Measurements from ENCODE around the gene KCTD21.
A peak's percentile ranks its signal among the peaks of the same experiment; 100 is the strongest.
"Not testable (repeated sequence)": the region's sequence is repeated elsewhere in the genome, so short reads cannot be mapped to it uniquely, and the experiment has no call there.

KCTD21 gene

DNA sequence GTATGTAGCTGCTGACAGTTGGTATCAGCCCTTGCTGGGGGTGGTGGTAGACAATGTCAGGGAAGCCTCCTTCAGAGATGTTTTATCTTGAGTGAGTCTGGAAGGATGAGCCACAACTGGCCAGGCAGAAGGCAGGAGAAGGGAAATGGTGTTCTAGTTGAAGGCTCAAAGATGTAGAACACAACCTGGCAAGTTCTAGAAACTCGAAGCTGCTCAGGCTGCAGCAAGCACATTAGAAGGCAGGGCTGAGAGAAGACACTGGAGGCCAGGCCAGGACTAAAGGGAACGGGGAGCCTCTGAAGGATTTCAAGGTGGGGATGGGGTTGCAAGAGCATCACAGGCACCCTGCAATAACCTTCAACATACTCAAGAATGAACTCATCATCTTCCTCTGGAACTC is 40.7 kb upstream of the KCTD21 start:
- Histone ChIP-seq H3K27me3 (ENCODE audit: insufficient read depth, insufficient read length) (no peaks in the 10 kb centered on the region), H3K9me3 (ENCODE audit: insufficient read depth, low read length) (no peaks in the 10 kb centered on the region), H3K4me3 (ENCODE audit: insufficient read length, low read depth) (no peak overlapping the region), H3K36me3 (ENCODE audit: insufficient read depth, insufficient read length, low read length) (peaks cover 18% of the 10 kb centered on the region), H3K9ac (ENCODE audit: insufficient read length, low read depth) (no peak overlapping the region), H3K4me1 (ENCODE audit: insufficient read depth, insufficient read length) (no peaks in the 10 kb centered on the region)
- no peak for DNase-seq (ENCODE audit: low read depth, low spot score)
- TF ChIP-seq ZNF274 (IDR thresholded peaks at IDR 0.05; ENCODE audit: low read depth, low read length): no peak
- TF ChIP-seq SUZ12 (IDR thresholded peaks at IDR 0.05; ENCODE audit: extremely low read depth, insufficient read depth, insufficient read length): no peak
- TF ChIP-seq YY1 (IDR thresholded peaks at IDR 0.05; ENCODE audit: insufficient read depth, insufficient read length): no peak

DNA sequence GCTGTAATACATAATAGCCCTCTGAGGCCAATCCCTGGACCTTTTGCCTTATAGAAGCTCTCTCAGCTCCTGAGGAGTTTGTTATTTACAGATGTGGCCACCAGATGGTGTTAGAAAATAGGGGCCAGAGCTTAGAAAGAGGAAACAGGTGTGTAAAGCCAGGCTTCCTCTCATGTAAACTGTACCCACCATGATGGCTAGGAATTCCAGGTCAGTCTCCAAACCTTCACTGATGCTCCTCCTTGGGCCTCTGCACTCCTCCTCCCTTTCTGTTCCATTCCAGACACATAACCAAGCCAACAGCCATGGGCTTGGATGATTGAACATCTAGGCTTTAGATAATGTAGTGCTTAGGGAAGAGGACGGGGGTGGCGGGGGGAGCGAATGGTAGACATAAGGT is 40.0 kb upstream of the KCTD21 start:
- H3K27me3 ChIP-seq (ENCODE audit: insufficient read depth, insufficient read length): no peaks in the 10 kb centered on the region
- DNase-seq (ENCODE audit: low read depth, low spot score): peak; percentile 27
- peaks cover 18% of the 10 kb centered on the region for H3K36me3 ChIP-seq (ENCODE audit: insufficient read depth, insufficient read length, low read length)
- no peak for TF ChIP-seq ZNF274 (IDR thresholded peaks at IDR 0.05; ENCODE audit: low read depth, low read length)
- TF ChIP-seq YY1 (IDR thresholded peaks at IDR 0.05; ENCODE audit: insufficient read depth, insufficient read length): no peak
- TF ChIP-seq SUZ12 (IDR thresholded peaks at IDR 0.05; ENCODE audit: extremely low read depth, insufficient read depth, insufficient read length): no peak
- no peak overlapping the region for H3K9ac ChIP-seq (ENCODE audit: insufficient read length, low read depth)
- no peaks in the 10 kb centered on the region for H3K4me1 ChIP-seq (ENCODE audit: insufficient read depth, insufficient read length)
- no peaks in the 10 kb centered on the region for H3K9me3 ChIP-seq (ENCODE audit: insufficient read depth, low read length)
- H3K4me3 ChIP-seq (ENCODE audit: insufficient read length, low read depth): no peak overlapping the region

DNA sequence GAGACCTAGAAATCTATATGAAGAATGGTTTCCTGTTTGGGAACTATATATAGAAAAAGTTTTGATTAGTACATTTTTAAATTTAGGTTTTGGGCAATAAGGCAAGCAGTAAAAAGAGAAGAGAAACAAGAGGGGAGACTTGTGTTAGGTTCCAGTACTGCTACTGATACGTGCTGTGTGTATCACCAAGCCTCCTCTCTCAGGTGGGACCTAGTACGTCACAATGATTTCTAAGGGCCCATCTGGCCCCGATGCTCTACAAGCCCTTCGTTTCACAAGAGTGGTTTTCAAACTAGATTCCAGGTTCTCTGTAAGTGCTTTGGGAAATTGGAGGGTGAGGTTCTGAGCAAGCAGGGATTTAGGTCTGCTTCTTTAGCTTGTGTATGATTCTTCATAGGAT is 39.5 kb upstream of the KCTD21 start:
- Histone ChIP-seq H3K9ac (ENCODE audit: insufficient read length, low read depth) (no peak overlapping the region), H3K4me3 (ENCODE audit: insufficient read length, low read depth) (no peak overlapping the region), H3K36me3 (ENCODE audit: insufficient read depth, insufficient read length, low read length) (peaks cover 23% of the 10 kb centered on the region), H3K4me1 (ENCODE audit: insufficient read depth, insufficient read length) (no peaks in the 10 kb centered on the region), H3K27me3 (ENCODE audit: insufficient read depth, insufficient read length) (no peaks in the 10 kb centered on the region), H3K9me3 (ENCODE audit: insufficient read depth, low read length) (no peaks in the 10 kb centered on the region)
- no peak for DNase-seq (ENCODE audit: low read depth, low spot score)
- TF ChIP-seq SUZ12 (IDR thresholded peaks at IDR 0.05; ENCODE audit: extremely low read depth, insufficient read depth, insufficient read length): no peak
- no peak for TF ChIP-seq YY1 (IDR thresholded peaks at IDR 0.05; ENCODE audit: insufficient read depth, insufficient read length)
- no peak for TF ChIP-seq ZNF274 (IDR thresholded peaks at IDR 0.05; ENCODE audit: low read depth, low read length)

DNA sequence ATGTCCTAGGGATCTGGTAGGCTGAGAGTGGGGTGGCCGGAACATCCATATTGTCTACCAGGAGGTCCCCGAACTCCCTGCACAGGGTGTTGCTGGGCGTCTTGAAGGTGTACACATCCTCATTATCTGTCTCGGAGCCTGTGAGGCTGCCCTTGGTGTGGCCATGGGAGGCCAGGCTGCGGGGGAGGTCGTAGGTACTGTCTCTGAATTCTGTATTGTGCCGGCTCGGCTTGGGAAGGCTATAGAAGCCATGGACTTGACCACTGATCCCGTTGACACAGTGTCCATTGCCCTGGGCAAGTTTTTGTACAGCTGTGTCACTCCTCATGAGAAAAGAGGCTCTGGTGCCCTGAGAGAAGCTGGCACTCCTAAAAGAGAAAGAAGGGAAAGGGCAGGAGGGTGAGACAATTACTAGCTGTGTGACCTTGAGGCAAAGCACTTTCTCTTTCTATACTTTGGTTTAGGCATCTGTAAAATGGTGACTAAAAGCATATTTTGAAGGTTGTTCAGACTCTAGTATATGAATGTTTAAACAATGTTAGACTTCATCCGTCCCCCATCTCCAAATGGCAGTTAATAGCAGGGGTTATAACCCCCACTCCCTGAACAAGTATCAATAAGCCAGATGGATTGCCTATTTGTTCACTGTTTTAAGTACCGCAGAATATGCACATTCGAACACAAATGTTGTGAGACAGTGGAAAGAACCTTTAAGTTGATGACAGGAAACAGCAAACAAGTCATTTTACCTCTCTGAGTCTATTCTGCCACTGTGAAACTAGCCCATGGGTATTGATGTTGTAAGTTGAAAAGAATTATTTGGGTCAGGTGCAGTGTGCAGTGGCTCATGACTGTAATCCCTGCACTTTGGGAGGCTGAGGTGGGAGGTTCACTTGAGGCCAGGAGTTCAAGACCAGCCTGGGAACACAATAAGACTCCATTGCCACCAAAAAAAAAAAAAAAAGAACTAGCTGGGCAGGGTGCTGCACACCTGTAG is 38.6 kb upstream of the KCTD21 start:
- Histone ChIP-seq H3K9ac (ENCODE audit: insufficient read length, low read depth) (no peak overlapping the region), H3K9me3 (ENCODE audit: insufficient read depth, low read length) (no peaks in the 10 kb centered on the region), H3K27me3 (ENCODE audit: insufficient read depth, insufficient read length) (no peaks in the 10 kb centered on the region), H3K4me3 (ENCODE audit: insufficient read length, low read depth) (no peak overlapping the region), H3K4me1 (ENCODE audit: insufficient read depth, insufficient read length) (no peaks in the 10 kb centered on the region), H3K36me3 (ENCODE audit: insufficient read depth, insufficient read length, low read length) (peaks cover 28% of the 10 kb centered on the region)
- no peak for DNase-seq (ENCODE audit: low read depth, low spot score)
- no peak for TF ChIP-seq YY1 (IDR thresholded peaks at IDR 0.05; ENCODE audit: insufficient read depth, insufficient read length)
- no peak for TF ChIP-seq ZNF274 (IDR thresholded peaks at IDR 0.05; ENCODE audit: low read depth, low read length)
- TF ChIP-seq SUZ12 (IDR thresholded peaks at IDR 0.05; ENCODE audit: extremely low read depth, insufficient read depth, insufficient read length): no peak

DNA sequence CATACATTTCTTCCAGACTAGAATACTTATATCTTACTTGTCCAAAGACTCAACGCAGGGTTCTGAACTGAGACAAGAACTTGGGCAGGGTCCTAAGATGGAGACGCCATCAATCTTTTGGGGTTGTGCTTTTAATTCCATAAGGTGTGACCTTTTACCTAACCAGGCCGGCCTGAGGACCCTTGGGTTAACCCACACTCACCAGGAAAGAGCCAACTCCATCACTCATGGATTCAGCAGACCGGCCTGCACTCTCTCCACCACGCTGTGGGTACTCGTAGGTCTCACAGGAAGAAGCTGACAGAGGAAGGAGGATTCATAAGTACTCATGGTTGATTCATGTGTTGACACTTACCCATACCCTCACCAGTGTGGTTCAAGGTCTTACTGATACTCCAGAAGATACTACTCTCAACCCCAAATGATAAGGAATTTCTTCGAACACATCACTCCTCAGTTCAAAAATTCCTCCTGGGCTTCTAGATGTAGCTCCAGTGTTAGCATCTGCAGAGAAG is 36.5 kb upstream of the KCTD21 start:
- H3K4me1 ChIP-seq (ENCODE audit: insufficient read depth, insufficient read length): no peaks in the 10 kb centered on the region
- H3K9ac ChIP-seq (ENCODE audit: insufficient read length, low read depth): no peak overlapping the region
- H3K9me3 ChIP-seq (ENCODE audit: insufficient read depth, low read length): no peaks in the 10 kb centered on the region
- no peak for DNase-seq (ENCODE audit: low read depth, low spot score)
- no peaks in the 10 kb centered on the region for H3K27me3 ChIP-seq (ENCODE audit: insufficient read depth, insufficient read length)
- no peak for TF ChIP-seq YY1 (IDR thresholded peaks at IDR 0.05; ENCODE audit: insufficient read depth, insufficient read length)
- TF ChIP-seq SUZ12 (IDR thresholded peaks at IDR 0.05; ENCODE audit: extremely low read depth, insufficient read depth, insufficient read length): no peak
- TF ChIP-seq ZNF274 (IDR thresholded peaks at IDR 0.05; ENCODE audit: low read depth, low read length): no peak
- peaks cover 45% of the 10 kb centered on the region for H3K36me3 ChIP-seq (ENCODE audit: insufficient read depth, insufficient read length, low read length)
- no peak overlapping the region for H3K4me3 ChIP-seq (ENCODE audit: insufficient read length, low read depth)

DNA sequence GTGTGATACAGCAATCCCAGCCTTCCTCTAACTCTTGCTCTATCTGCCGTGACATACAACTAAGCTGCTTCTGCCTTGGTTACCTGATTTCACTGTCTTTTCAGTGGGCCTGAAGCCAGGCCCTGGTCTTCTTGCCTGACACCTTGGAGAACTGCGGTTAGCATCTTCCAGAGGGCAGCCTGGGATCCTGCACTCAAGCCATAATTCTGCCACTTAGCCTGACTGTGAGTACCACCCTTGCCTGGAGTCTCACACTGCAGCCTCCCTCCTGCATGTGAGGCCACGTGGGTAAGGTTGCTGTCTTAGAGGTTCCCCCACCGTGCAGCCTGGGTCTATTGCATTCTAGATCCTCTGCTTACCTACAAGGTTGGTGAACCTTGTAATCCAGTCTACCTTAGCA is 36.1 kb upstream of the KCTD21 start:
- H3K4me1 ChIP-seq (ENCODE audit: insufficient read depth, insufficient read length): no peaks in the 10 kb centered on the region
- no peak overlapping the region for H3K9ac ChIP-seq (ENCODE audit: insufficient read length, low read depth)
- DNase-seq (ENCODE audit: low read depth, low spot score): no peak
- peaks cover 50% of the 10 kb centered on the region for H3K36me3 ChIP-seq (ENCODE audit: insufficient read depth, insufficient read length, low read length)
- H3K27me3 ChIP-seq (ENCODE audit: insufficient read depth, insufficient read length): no peaks in the 10 kb centered on the region
- TF ChIP-seq SUZ12 (IDR thresholded peaks at IDR 0.05; ENCODE audit: extremely low read depth, insufficient read depth, insufficient read length) (no peak), YY1 (IDR thresholded peaks at IDR 0.05; ENCODE audit: insufficient read depth, insufficient read length) (no peak), ZNF274 (IDR thresholded peaks at IDR 0.05; ENCODE audit: low read depth, low read length) (no peak)
- no peak overlapping the region for H3K4me3 ChIP-seq (ENCODE audit: insufficient read length, low read depth)
- H3K9me3 ChIP-seq (ENCODE audit: insufficient read depth, low read length): no peaks in the 10 kb centered on the region

DNA sequence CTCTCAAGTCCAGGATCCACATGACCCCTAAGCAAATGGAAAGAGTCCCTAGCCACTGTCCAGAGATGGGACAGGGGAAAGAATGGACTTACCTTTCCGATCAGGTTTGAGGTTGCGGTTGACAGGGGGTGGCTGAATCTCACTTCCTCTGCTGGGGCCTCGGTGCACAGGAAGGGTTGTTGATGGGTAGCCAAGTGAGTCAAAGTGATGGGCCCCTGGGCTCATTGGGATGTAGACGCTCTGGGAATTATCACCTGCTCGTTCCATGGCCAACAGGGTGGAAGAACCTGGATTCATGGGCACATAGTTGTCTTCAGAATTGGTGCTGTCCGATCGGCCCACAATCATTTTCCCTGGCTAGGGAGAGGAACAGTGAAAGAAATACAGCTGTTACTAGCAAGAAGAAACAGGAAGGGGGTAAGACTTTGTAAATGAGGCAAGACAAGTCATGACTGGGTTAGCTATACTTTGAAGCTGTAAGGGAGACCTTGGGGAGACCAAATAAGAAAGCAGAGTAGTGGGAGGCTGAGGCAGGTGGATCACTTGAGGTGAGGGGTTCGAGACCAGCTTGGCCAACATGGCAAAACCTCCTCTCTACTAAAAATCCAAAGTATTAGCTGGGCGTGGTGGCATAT is 35.0 kb upstream of the KCTD21 start:
- Histone ChIP-seq H3K4me1 (ENCODE audit: insufficient read depth, insufficient read length) (no peaks in the 10 kb centered on the region), H3K27me3 (ENCODE audit: insufficient read depth, insufficient read length) (no peaks in the 10 kb centered on the region), H3K9me3 (ENCODE audit: insufficient read depth, low read length) (no peaks in the 10 kb centered on the region), H3K9ac (ENCODE audit: insufficient read length, low read depth) (no peak overlapping the region), H3K36me3 (ENCODE audit: insufficient read depth, insufficient read length, low read length) (peaks cover 60% of the 10 kb centered on the region), H3K4me3 (ENCODE audit: insufficient read length, low read depth) (no peak overlapping the region)
- TF ChIP-seq ZNF274 (IDR thresholded peaks at IDR 0.05; ENCODE audit: low read depth, low read length): no peak
- TF ChIP-seq YY1 (IDR thresholded peaks at IDR 0.05; ENCODE audit: insufficient read depth, insufficient read length): no peak
- no peak for TF ChIP-seq SUZ12 (IDR thresholded peaks at IDR 0.05; ENCODE audit: extremely low read depth, insufficient read depth, insufficient read length)
- DNase-seq (ENCODE audit: low read depth, low spot score): no peak

DNA sequence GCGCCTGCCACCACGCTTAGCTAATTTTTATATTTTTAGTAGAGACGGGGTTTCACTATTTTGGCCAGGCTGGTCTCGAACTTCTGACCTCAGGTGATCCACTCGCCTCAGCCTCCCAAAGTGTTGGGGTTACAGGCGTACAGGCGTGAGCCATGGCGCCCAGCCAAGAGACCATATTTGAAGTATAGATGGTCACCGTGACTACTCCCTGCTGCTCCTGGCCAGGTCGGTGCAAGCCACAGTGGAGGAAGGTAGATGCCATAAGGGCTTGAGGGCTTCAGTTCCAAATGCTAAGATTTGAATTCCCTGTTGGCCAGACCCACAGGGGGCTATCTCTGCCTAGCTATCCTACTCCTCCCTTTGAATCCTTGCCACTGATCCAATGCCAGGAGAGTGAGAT is 34.3 kb upstream of the KCTD21 start:
- H3K36me3 ChIP-seq (ENCODE audit: insufficient read depth, insufficient read length, low read length): peaks cover 67% of the 10 kb centered on the region
- H3K27me3 ChIP-seq (ENCODE audit: insufficient read depth, insufficient read length); DNase-seq (ENCODE audit: low read depth, low spot score); H3K4me3 ChIP-seq (ENCODE audit: insufficient read length, low read depth); H3K9ac ChIP-seq (ENCODE audit: insufficient read length, low read depth); H3K4me1 ChIP-seq (ENCODE audit: insufficient read depth, insufficient read length); H3K9me3 ChIP-seq (ENCODE audit: insufficient read depth, low read length): not testable (repeated sequence)
